ENCODE measurements around the gene RO60.
"Not testable (repeated sequence)": the region's sequence is repeated elsewhere in the genome, so short reads cannot be mapped to it uniquely, and the experiment has no call there.

The RO60 gene

GRCh38 chr1:193059282-193060114 lies at the start of gene RO60, which contains the start of gene UCHL5:
Gene RO60 (plus strand): TSS chr1:193059612. CDS start chr1:193069055, 9,443 bp downstream.
Gene UCHL5 (minus strand): TSS chr1:193059360. CDS start chr1:193059260, 100 bp downstream.
- peak within 1 kb of the TSS; percentile 98 for H3K27ac ChIP-seq (ENCODE audit: low read length)
- no peaks in the 10 kb centered on the region for H3K27me3 ChIP-seq (ENCODE audit: insufficient read depth, low read length)
- peaks cover 5% of the 10 kb centered on the region; the same call in 1 of the 2 replicates for H3K4me1 ChIP-seq (ENCODE audit: insufficient read depth, low read length)
- H3K36me3 ChIP-seq (ENCODE audit: insufficient read depth, low read depth, low read length), result no peaks in the 10 kb centered on the region
- peak within 1 kb of the TSS; percentile 97 for H3K9ac ChIP-seq (ENCODE audit: low read depth, low read length)
- no peaks in the 10 kb centered on the region for H3K9me3 ChIP-seq (ENCODE audit: insufficient read depth, low read depth, low read length)
- peak within 1 kb of the TSS; percentile 96 for H3K4me3 ChIP-seq (ENCODE audit: low read length)

DNA sequence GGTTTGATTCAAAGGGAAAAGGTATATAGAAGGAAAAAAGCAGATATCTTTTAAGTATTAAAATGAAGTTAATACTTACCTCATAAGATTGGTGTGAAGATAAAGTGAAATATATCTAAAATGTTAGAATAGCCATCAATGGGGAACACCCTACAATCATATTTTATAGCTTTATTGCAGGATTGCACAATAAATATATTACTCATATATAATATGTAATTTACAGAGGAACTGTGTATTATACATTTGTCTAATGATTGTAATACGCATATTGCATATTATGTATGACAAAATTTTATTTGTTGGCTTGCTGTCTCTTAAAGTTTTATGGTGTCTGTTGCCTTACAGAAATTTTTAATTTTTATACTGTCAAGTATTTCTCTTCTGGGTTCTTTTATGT lies 48.0 kb upstream of the RO60 start:
- no peak overlapping the region for H3K9ac ChIP-seq (ENCODE audit: low read depth, low read length)

DNA sequence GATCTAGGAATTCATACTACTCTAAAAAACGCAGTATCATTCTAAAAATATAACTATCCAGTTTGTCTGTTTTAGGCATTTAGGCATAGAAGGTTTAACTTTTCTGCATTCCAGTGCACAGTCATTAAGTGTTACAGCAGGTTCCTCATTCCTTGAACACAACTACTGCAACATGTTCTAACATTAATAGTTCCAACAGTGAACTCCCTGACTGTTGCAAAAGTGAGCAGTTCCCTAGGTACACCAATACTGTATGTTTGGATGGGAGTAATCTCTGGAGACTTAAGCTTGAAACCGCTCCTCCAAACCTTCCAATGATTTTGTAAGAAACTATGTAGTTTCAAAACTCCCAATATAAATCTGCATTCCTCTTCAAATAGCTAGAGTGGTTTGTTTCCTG lies 46.4 kb upstream of the RO60 start:
- Histone ChIP-seq H3K9me3 (ENCODE audit: insufficient read depth, low read depth, low read length) (no peaks in the 10 kb centered on the region), H3K27me3 (ENCODE audit: insufficient read depth, low read length) (no peaks in the 10 kb centered on the region), H3K36me3 (ENCODE audit: insufficient read depth, low read depth, low read length) (peaks cover 4% of the 10 kb centered on the region; the same call in 1 of the 2 replicates), H3K27ac (ENCODE audit: low read length) (no peak overlapping the region), H3K4me1 (ENCODE audit: insufficient read depth, low read length) (no peaks in the 10 kb centered on the region), H3K4me3 (ENCODE audit: low read length) (no peak overlapping the region), H3K9ac (ENCODE audit: low read depth, low read length) (no peak overlapping the region)

More for the DNA sequence above, 48.0 kb upstream of the RO60 start:
- Histone ChIP-seq H3K4me3 (ENCODE audit: low read length) (no peak overlapping the region), H3K36me3 (ENCODE audit: insufficient read depth, low read depth, low read length) (peaks cover 4% of the 10 kb centered on the region; the same call in 1 of the 2 replicates), H3K9me3 (ENCODE audit: insufficient read depth, low read depth, low read length) (no peaks in the 10 kb centered on the region), H3K27me3 (ENCODE audit: insufficient read depth, low read length) (no peaks in the 10 kb centered on the region), H3K4me1 (ENCODE audit: insufficient read depth, low read length) (no peaks in the 10 kb centered on the region), H3K27ac (ENCODE audit: low read length) (no peak overlapping the region)

- no peak overlapping the region for H3K27ac ChIP-seq (ENCODE audit: low read length)
- H3K4me1 ChIP-seq (ENCODE audit: insufficient read depth, low read length), result no peaks in the 10 kb centered on the region
These were observed 45.7 kb upstream of the RO60 start for GRCh38 chr1:193013707-193014106.

GRCh38 chr1:193014400-193014799 lies 45.0 kb upstream of the RO60 start:
- H3K27ac ChIP-seq (ENCODE audit: low read length), result no peak overlapping the region

More at GRCh38 chr1:193013707-193014106, 45.7 kb upstream of the RO60 start:
- H3K9ac ChIP-seq (ENCODE audit: low read depth, low read length), result no peak overlapping the region
- no peak overlapping the region for H3K4me3 ChIP-seq (ENCODE audit: low read length)
- no peaks in the 10 kb centered on the region for H3K9me3 ChIP-seq (ENCODE audit: insufficient read depth, low read depth, low read length)
- peaks cover 4% of the 10 kb centered on the region; the same call in 1 of the 2 replicates for H3K36me3 ChIP-seq (ENCODE audit: insufficient read depth, low read depth, low read length)
- H3K27me3 ChIP-seq (ENCODE audit: insufficient read depth, low read length), result no peaks in the 10 kb centered on the region

DNA sequence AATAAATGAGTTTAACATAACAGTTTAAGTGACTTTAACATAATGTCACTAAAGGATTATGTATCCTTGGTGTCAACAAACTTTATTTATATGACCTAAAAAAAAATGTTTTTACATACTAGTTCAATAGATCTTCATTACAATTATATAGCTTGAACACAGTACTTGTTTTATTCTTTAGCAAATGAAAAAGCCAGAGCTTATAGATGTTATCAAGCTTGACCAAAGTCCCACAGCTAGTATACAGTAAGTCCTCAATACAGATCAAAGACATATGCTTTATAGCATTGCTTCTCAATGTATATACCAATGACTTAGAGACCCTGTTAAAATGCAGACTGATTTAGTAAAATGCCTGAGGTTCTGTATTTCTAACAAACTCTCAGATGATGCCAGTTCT lies 42.6 kb upstream of the RO60 start:
- Histone ChIP-seq H3K4me1 (ENCODE audit: insufficient read depth, low read length) (no peaks in the 10 kb centered on the region), H3K27me3 (ENCODE audit: insufficient read depth, low read length) (no peaks in the 10 kb centered on the region), H3K9me3 (ENCODE audit: insufficient read depth, low read depth, low read length) (no peaks in the 10 kb centered on the region), H3K27ac (ENCODE audit: low read length) (no peak overlapping the region), H3K9ac (ENCODE audit: low read depth, low read length) (no peak overlapping the region), H3K36me3 (ENCODE audit: insufficient read depth, low read depth, low read length) (peaks cover 12% of the 10 kb centered on the region), H3K4me3 (ENCODE audit: low read length) (no peak overlapping the region)

More at GRCh38 chr1:193014400-193014799, 45.0 kb upstream of the RO60 start:
- Histone ChIP-seq H3K9ac (ENCODE audit: low read depth, low read length) (no peak overlapping the region), H3K4me3 (ENCODE audit: low read length) (no peak overlapping the region), H3K36me3 (ENCODE audit: insufficient read depth, low read depth, low read length) (peaks cover 4% of the 10 kb centered on the region; the same call in 1 of the 2 replicates), H3K4me1 (ENCODE audit: insufficient read depth, low read length) (no peaks in the 10 kb centered on the region), H3K9me3 (ENCODE audit: insufficient read depth, low read depth, low read length) (no peaks in the 10 kb centered on the region), H3K27me3 (ENCODE audit: insufficient read depth, low read length) (no peaks in the 10 kb centered on the region)

GRCh38 chr1:193019442-193020026 lies 39.9 kb upstream of the RO60 start:
- Histone ChIP-seq H3K27me3 (ENCODE audit: insufficient read depth, low read length) (no peaks in the 10 kb centered on the region), H3K27ac (ENCODE audit: low read length) (no peak overlapping the region), H3K9ac (ENCODE audit: low read depth, low read length) (no peak overlapping the region), H3K4me3 (ENCODE audit: low read length) (no peak overlapping the region), H3K4me1 (ENCODE audit: insufficient read depth, low read length) (no peaks in the 10 kb centered on the region), H3K9me3 (ENCODE audit: insufficient read depth, low read depth, low read length) (no peaks in the 10 kb centered on the region), H3K36me3 (ENCODE audit: insufficient read depth, low read depth, low read length) (peaks cover 12% of the 10 kb centered on the region)

DNA sequence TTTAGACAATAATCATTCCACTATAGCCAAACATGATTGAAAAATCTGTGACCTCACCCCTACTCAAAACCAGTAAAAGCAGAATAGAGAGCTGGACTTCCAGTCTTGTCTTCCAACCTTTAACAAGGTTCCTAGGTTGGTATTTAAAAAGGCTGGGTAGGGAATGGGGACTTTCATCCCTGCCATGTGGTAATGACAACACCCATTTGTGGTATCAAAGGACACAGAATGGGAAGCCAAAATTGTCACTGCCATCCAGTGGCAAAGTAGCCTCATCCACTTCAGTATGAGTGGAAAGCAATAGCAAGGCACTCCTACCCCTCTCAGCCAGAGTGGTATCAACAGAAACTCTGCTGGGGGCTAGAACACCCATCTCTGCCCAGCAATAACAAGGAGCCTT lies 34.2 kb upstream of the RO60 start:
- Histone ChIP-seq H3K27me3 (ENCODE audit: insufficient read depth, low read length) (no peaks in the 10 kb centered on the region), H3K36me3 (ENCODE audit: insufficient read depth, low read depth, low read length) (peaks cover 25% of the 10 kb centered on the region), H3K9ac (ENCODE audit: low read depth, low read length) (no peak overlapping the region), H3K4me3 (ENCODE audit: low read length) (no peak overlapping the region), H3K4me1 (ENCODE audit: insufficient read depth, low read length) (no peaks in the 10 kb centered on the region), H3K9me3 (ENCODE audit: insufficient read depth, low read depth, low read length) (no peaks in the 10 kb centered on the region), H3K27ac (ENCODE audit: low read length) (no peak overlapping the region)

GRCh38 chr1:193030280-193030679 lies 29.1 kb upstream of the RO60 start:
- no peak overlapping the region for H3K9ac ChIP-seq (ENCODE audit: low read depth, low read length)
- peaks cover 18% of the 10 kb centered on the region; the same call in 1 of the 2 replicates for H3K36me3 ChIP-seq (ENCODE audit: insufficient read depth, low read depth, low read length)
- no peaks in the 10 kb centered on the region for H3K4me1 ChIP-seq (ENCODE audit: insufficient read depth, low read length)
- no peak overlapping the region for H3K27ac ChIP-seq (ENCODE audit: low read length)
- H3K9me3 ChIP-seq (ENCODE audit: insufficient read depth, low read depth, low read length), result no peaks in the 10 kb centered on the region
- H3K27me3 ChIP-seq (ENCODE audit: insufficient read depth, low read length), result no peaks in the 10 kb centered on the region
- no peak overlapping the region for H3K4me3 ChIP-seq (ENCODE audit: low read length)

- no peaks in the 10 kb centered on the region for H3K4me1 ChIP-seq (ENCODE audit: insufficient read depth, low read length)
- no peak overlapping the region for H3K4me3 ChIP-seq (ENCODE audit: low read length)
- H3K27me3 ChIP-seq (ENCODE audit: insufficient read depth, low read length), result no peaks in the 10 kb centered on the region
- peaks cover 10% of the 10 kb centered on the region; the same call in 1 of the 2 replicates for H3K36me3 ChIP-seq (ENCODE audit: insufficient read depth, low read depth, low read length)
- no peak overlapping the region for H3K9ac ChIP-seq (ENCODE audit: low read depth, low read length)
- no peaks in the 10 kb centered on the region for H3K9me3 ChIP-seq (ENCODE audit: insufficient read depth, low read depth, low read length)
- H3K27ac ChIP-seq (ENCODE audit: low read length), result no peak overlapping the region
These were observed 28.0 kb upstream of the RO60 start for GRCh38 chr1:193031431-193031830.

GRCh38 chr1:193032643-193033427 lies 26.6 kb upstream of the RO60 start:
- H3K36me3 ChIP-seq (ENCODE audit: insufficient read depth, low read depth, low read length); H3K4me1 ChIP-seq (ENCODE audit: insufficient read depth, low read length); H3K9ac ChIP-seq (ENCODE audit: low read depth, low read length); H3K4me3 ChIP-seq (ENCODE audit: low read length); H3K9me3 ChIP-seq (ENCODE audit: insufficient read depth, low read depth, low read length); H3K27ac ChIP-seq (ENCODE audit: low read length); H3K27me3 ChIP-seq (ENCODE audit: insufficient read depth, low read length): not testable (repeated sequence)
